ENCODE data around the gene GNAQ.

DNA sequence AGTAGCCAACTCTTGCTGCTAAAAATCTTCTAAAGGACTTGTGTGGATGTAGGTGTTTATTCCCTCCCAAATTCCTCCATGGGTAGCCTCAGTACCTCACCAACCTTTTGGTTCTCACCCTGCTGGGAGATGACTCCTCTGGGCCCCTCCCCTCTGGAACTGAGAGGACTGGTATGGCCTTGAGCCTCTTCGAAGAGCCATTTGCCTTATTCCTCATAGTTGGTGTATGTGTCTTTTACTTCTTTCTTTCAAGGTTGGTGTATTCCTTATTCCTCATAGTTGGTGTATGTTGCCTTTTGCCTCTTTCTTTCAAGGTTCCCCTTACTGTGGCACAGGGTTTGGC is 48.3 kb downstream of the GNAQ start:
- TF ChIP-seq TEAD4 (IDR thresholded peaks at IDR 0.05; ENCODE audit: borderline replicate concordance, insufficient read depth) (no peak), YY1 (IDR thresholded peaks at IDR 0.05; ENCODE audit: low read depth) (no peak), ELF1 (IDR thresholded peaks at IDR 0.05) (no peak), MXI1 (IDR thresholded peaks at IDR 0.05; ENCODE audit: low read depth, low read length) (no peak), TAF1 (IDR thresholded peaks at IDR 0.05; ENCODE audit: borderline replicate concordance, low read depth, low read length) (no peak), USF1 (IDR thresholded peaks at IDR 0.05; ENCODE audit: borderline replicate concordance, low read depth) (no peak), ZBTB33 (IDR thresholded peaks at IDR 0.05; ENCODE audit: borderline replicate concordance, low read depth) (no peak), POLR2AphosphoS5 (IDR thresholded peaks at IDR 0.05; ENCODE audit: low read depth, low read length) (no peak), EP300 (IDR thresholded peaks at IDR 0.05; ENCODE audit: borderline replicate concordance in 1 of 2, low read depth in 1 of 2, low read length in 1 of 2) (no peak)
- TF ChIP-seq, protein P1, sequence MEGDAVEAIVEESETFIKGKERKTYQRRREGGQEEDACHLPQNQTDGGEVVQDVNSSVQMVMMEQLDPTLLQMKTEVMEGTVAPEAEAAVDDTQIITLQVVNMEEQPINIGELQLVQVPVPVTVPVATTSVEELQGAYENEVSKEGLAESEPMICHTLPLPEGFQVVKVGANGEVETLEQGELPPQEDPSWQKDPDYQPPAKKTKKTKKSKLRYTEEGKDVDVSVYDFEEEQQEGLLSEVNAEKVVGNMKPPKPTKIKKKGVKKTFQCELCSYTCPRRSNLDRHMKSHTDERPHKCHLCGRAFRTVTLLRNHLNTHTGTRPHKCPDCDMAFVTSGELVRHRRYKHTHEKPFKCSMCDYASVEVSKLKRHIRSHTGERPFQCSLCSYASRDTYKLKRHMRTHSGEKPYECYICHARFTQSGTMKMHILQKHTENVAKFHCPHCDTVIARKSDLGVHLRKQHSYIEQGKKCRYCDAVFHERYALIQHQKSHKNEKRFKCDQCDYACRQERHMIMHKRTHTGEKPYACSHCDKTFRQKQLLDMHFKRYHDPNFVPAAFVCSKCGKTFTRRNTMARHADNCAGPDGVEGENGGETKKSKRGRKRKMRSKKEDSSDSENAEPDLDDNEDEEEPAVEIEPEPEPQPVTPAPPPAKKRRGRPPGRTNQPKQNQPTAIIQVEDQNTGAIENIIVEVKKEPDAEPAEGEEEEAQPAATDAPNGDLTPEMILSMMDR (IDR thresholded peaks at IDR 0.05) = no peak

Measured in SK-N-SH (cell line).